ENCODE data around the gene BACE2. TPM values are rescaled to one million over a fixed set of nuclear protein-coding genes. Genes with fewer than 3 reads are reported as not detected.

The BACE2 gene
- total RNA-seq, 1 donor, result 3.0 TPM

GRCh38 chr21:41147979-41148355 lies 20.0 kb upstream of the BACE2 start:
- no peak for TF ChIP-seq CTCF (IDR thresholded peaks at IDR 0.05; ENCODE audit: insufficient read depth, low read depth, low read length)
- no peak for DNase-seq (ENCODE audit: low read depth)
- H3K4me3 ChIP-seq (ENCODE audit: low read depth, low read length), result no peak overlapping the region

DNA sequence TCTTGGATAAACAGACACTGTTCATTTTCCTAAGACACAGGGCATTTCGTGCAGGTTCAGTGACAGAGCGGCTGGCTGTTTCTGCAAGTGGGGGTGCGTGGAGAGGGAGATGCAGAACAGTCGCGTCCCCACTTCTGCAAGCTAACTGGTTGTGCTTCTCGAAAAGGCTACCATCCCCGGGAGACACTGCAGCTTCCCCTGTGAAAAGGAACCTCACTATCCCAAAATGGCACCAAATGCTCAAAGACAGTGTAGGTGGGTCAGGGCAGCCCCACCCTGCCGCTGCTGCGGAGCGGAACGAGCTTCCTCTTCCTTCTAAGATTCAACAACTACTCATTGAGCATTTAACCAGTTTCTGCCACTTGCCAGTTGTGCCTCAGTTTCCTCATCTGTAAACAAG lies 19.2 kb upstream of the BACE2 start:
- DNase-seq (ENCODE audit: low read depth), result no peak
- no peak overlapping the region for H3K4me3 ChIP-seq (ENCODE audit: low read depth, low read length)
- TF ChIP-seq CTCF (IDR thresholded peaks at IDR 0.05; ENCODE audit: insufficient read depth, low read depth, low read length), result no peak

GRCh38 chr21:41149199-41149598 lies 18.8 kb upstream of the BACE2 start:
- DNase-seq (ENCODE audit: low read depth), result no peak
- no peak for TF ChIP-seq CTCF (IDR thresholded peaks at IDR 0.05; ENCODE audit: insufficient read depth, low read depth, low read length)
- H3K4me3 ChIP-seq (ENCODE audit: low read depth, low read length), result no peak overlapping the region

GRCh38 chr21:41152147-41152546 lies 15.8 kb upstream of the BACE2 start:
- no peak overlapping the region for H3K4me3 ChIP-seq (ENCODE audit: low read depth, low read length)
- DNase-seq (ENCODE audit: low read depth), result no peak
- TF ChIP-seq CTCF (IDR thresholded peaks at IDR 0.05; ENCODE audit: insufficient read depth, low read depth, low read length), result no peak

DNA sequence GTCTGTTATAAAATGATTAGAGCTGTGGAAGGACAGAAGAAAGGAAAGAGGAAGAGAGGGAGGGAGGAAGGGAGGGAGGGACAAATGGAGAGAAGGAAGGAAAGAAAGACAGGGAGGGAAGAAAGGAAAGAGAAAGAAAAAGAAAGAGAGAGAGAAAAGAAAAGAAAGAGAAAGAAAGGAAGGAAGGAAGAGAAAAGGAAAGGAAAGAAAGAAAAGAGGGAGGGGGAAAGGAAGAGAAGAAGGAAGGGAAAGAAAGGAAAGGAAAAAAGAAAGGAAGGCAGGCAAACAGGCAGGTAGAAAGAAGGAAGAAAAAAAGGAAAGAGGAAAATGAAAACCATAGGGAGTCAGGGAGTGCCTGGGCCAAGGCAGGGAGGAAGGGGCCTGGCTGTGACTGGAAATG lies 14.5 kb upstream of the BACE2 start:
- H3K4me3 ChIP-seq (ENCODE audit: low read depth, low read length), result no peak overlapping the region
- no peak for DNase-seq (ENCODE audit: low read depth)
- TF ChIP-seq CTCF (IDR thresholded peaks at IDR 0.05; ENCODE audit: insufficient read depth, low read depth, low read length), result no peak

- no peak for DNase-seq (ENCODE audit: low read depth)
- no peak for TF ChIP-seq CTCF (IDR thresholded peaks at IDR 0.05; ENCODE audit: insufficient read depth, low read depth, low read length)
- no peak overlapping the region for H3K4me3 ChIP-seq (ENCODE audit: low read depth, low read length)
Measured at GRCh38 chr21:41156142-41156541, 11.8 kb upstream of the BACE2 start.

GRCh38 chr21:41158026-41158425 lies 9.9 kb upstream of the BACE2 start:
- no peak for TF ChIP-seq CTCF (IDR thresholded peaks at IDR 0.05; ENCODE audit: insufficient read depth, low read depth, low read length)
- DNase-seq (ENCODE audit: low read depth), result no peak
- no peak overlapping the region for H3K4me3 ChIP-seq (ENCODE audit: low read depth, low read length)
